GM21390 (cell line): Measurements from ENCODE around the gene ACSF3.
"Not testable (repeated sequence)": the region's sequence is repeated elsewhere in the genome, so short reads cannot be mapped to it uniquely, and the experiment has no call there.

Experiments used
- ATAC-seq: cut with Tn5 transposase; IDR thresholded peaks from one replicate; pipeline ENCODE4 v1.9.1; 2021; ENCODE audit not compliant: unreplicated experiment

Gene ACSF3

GRCh38 chr16:89072548-89073130 lies 21.0 kb upstream of the ACSF3 start:
- ATAC-seq, result no peak

- no peak for ATAC-seq
These were observed 20.1 kb upstream of the ACSF3 start for GRCh38 chr16:89073346-89074071.

- ATAC-seq, result not testable (repeated sequence)
These were observed 19.5 kb upstream of the ACSF3 start for GRCh38 chr16:89074072-89074674.

- no peak for ATAC-seq
These were observed 18.6 kb upstream of the ACSF3 start for GRCh38 chr16:89074803-89075688.

- ATAC-seq, result no peak
These were observed 17.5 kb upstream of the ACSF3 start for GRCh38 chr16:89076159-89076558.

GRCh38 chr16:89077076-89077475 lies 16.6 kb upstream of the ACSF3 start:
- ATAC-seq, result no peak

- no peak for ATAC-seq
These were observed 15.5 kb upstream of the ACSF3 start for GRCh38 chr16:89078172-89078571.

- ATAC-seq, result no peak
These were observed 14.1 kb upstream of the ACSF3 start for GRCh38 chr16:89079434-89079980.

- ATAC-seq, result no peak
These were observed 13.3 kb upstream of the ACSF3 start for GRCh38 chr16:89080196-89080853.

- ATAC-seq, result no peak
These were observed 12.1 kb upstream of the ACSF3 start for GRCh38 chr16:89081556-89081955.

- no peak for ATAC-seq
These were observed 9.2 kb upstream of the ACSF3 start for GRCh38 chr16:89084411-89084810.

- ATAC-seq, result no peak
These were observed 8.6 kb upstream of the ACSF3 start for GRCh38 chr16:89084814-89085612.

- ATAC-seq, result no peak
These were observed 7.9 kb upstream of the ACSF3 start for GRCh38 chr16:89085755-89086154.

GRCh38 chr16:89087922-89088497 lies 5.6 kb upstream of the ACSF3 start:
- ATAC-seq, result no peak

GRCh38 chr16:89089120-89089519 lies 4.5 kb upstream of the ACSF3 start:
- no peak for ATAC-seq

- ATAC-seq, result no peak
These were observed 3.4 kb upstream of the ACSF3 start for GRCh38 chr16:89090182-89090630.

- no peak for ATAC-seq
These were observed 2.8 kb upstream of the ACSF3 start for GRCh38 chr16:89090669-89091426.

- ATAC-seq, result no peak
These were observed 1.6 kb upstream of the ACSF3 start for GRCh38 chr16:89092013-89092412.

GRCh38 chr16:89093252-89093601 lies 425 bp upstream of the ACSF3 start:
- not testable (repeated sequence) for ATAC-seq
